PFSK-1 (cell line): ENCODE measurements around the gene EIF1.

ENCODE experiments used
- FOXP2 ChIP-seq: optimal IDR thresholded peaks from 2 replicates; pipeline ENCODE3; 2011; ENCODE audit warnings: borderline replicate concordance, control low read depth, inconsistent platforms; ENCODE audit not compliant: insufficient read depth; ENCODE audit errors: extremely low read length, extremely low read depth
- POLR2AphosphoS5 ChIP-seq: IDR thresholded peaks from 2 replicates; pipeline ENCODE4 v1.6.1; 2012; ENCODE audit warnings: low read depth, mild to moderate bottlenecking, control low read depth, low read length, moderate library complexity
- REST ChIP-seq, 2 experiments: IDR thresholded peaks; 2 replicates each; pipeline versions ENCODE4 v1.6.1 to v1.8.0; 2011 to 2012; ENCODE audit warnings: low read depth in 2 of 2, low read length in 2 of 2, control low read depth in 1 of 2, inconsistent platforms in 1 of 2, mild to moderate bottlenecking in 1 of 2, moderate library complexity in 1 of 2; ENCODE audit not compliant: insufficient read depth in 1 of 2
- SIN3A ChIP-seq: IDR thresholded peaks from 2 replicates; pipeline ENCODE4 v1.6.1; 2012; ENCODE audit warnings: mild to moderate bottlenecking, low read length, moderate library complexity, borderline replicate concordance; ENCODE audit not compliant: insufficient read depth
- TAF1 ChIP-seq: IDR thresholded peaks from 2 replicates; pipeline ENCODE4 v1.6.1; 2012; ENCODE audit warnings: low read length, control low read depth, borderline replicate concordance; ENCODE audit not compliant: insufficient read depth

The EIF1 gene

GRCh38 chr17:41647038-41647813 is 41.5 kb upstream of the EIF1 start:
- TF ChIP-seq FOXP2 (no peak), POLR2AphosphoS5 (no peak), SIN3A (no peak), TAF1 (no peak), REST (IDR thresholded peaks at IDR 0.05; ENCODE audit: insufficient read depth in 1 of 2, low read depth in 2 of 2, low read length in 2 of 2) (no peak)

GRCh38 chr17:41647940-41648410 is 40.7 kb upstream of the EIF1 start:
- no peak for TF ChIP-seq FOXP2
- no peak for TF ChIP-seq POLR2AphosphoS5
- no peak for TF ChIP-seq TAF1
- TF ChIP-seq SIN3A: no peak

DNA sequence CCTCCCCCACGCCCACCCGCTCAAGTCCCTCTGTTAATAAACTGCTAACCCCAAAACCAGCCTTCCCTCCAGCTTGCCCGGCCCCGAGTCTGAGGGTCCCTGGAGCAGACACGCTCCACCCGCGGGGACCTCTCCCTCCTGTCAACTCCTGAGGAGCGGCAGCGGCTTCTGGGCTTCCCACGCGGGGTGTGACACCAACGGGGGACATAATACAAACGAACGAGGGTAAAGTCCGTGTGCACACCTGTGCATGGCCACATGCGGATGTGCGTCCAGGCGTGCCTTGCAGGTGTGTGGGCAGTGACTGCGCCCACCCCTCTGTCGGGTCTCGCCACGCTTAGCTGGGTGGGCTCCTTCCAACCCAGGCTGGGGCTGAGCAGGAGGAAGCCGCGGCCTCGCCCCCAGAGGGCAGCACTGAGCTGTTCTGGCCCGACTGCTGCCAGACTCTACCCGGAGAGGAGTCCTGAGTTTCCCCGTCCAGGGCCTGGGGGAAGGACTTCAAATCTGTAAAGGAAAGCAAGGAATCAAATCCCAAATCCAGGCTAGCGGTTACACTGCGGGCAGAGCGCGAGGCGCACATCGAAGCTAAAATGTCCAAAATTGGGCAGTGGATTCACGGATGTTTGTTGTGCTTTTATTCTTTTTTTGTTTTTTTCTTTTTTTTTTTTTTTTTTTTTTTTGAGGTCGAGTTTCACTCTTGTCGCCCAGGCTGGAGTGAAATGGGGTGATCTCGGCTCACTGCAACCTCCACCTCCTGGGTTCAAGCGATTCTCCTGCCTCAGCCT is 40.1 kb upstream of the EIF1 start:
- no peak for TF ChIP-seq POLR2AphosphoS5
- no peak for TF ChIP-seq REST (IDR thresholded peaks at IDR 0.05; ENCODE audit: insufficient read depth in 1 of 2, low read depth in 2 of 2, low read length in 2 of 2)
- TF ChIP-seq SIN3A: no peak
- TF ChIP-seq FOXP2: no peak
- TF ChIP-seq TAF1: no peak

DNA sequence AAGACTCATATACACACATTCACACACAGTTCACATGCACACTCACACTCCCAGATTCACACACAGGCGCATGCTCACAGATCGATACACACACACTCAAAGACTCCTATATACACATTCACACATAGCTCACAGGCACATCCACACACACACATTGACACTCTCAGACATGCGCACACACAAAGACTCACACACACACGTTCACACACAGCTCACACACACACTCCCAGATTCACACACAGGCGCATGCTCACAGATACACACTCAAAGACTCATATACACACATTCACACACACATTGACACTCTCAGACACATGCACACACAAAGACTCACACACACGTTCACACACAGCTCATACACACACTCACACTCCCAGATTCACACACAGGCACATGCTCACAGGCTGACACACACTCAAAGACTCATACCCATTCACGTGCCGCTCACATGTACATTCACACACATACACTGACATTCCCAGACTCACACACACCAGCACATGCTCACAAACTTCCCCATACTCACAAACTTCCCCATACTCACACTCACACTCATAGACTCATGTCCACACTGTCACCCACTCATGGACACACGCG is 38.7 kb upstream of the EIF1 start:
- TF ChIP-seq FOXP2: no peak
- TF ChIP-seq SIN3A: no peak
- TF ChIP-seq REST (IDR thresholded peaks at IDR 0.05; ENCODE audit: insufficient read depth in 1 of 2, low read depth in 2 of 2, low read length in 2 of 2): no peak
- no peak for TF ChIP-seq POLR2AphosphoS5
- no peak for TF ChIP-seq TAF1

DNA sequence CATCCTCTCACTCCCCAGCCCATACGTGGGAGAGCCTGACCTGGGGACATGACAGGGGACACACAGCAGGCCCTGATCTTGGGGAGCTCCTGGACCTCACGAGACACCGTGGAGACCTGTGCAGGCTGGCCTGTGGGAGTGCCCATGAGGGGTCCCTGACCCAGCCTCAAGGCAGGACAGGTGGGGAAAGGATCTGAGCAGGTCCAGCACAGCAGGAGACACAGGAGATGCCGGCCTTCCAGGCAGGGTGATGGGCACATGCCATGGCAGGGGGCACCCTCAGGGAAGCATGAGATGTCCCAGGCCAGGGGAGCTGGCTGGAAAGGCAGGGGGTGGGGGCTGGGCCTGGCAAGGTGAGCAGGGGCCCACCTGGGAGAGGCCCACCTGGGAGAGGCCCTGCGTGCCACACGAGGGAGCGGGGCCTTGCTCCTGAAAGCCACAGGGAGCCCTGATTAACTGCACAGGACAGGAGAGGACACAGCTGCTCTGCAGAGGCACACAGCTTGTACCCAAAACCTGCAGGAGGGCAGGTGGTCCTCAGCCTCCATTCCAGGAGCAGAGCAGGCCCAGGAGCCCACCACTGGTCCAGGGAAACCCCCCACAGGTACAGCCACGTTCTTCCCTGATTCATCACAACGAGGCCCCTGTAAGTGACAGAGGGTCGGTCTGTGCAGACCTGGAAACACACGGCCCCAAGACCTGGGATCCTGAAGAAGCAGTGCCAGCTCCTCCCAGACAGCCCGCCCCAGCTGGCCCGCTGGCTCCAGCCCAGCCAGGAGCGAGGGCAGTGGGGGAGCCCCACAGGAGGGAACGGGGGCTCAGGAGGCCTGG is 37.7 kb upstream of the EIF1 start:
- TF ChIP-seq TAF1 (no peak), FOXP2 (no peak), SIN3A (no peak), POLR2AphosphoS5 (no peak), REST (IDR thresholded peaks at IDR 0.05; ENCODE audit: insufficient read depth in 1 of 2, low read depth in 2 of 2, low read length in 2 of 2) (no peak)
